ENCODE data around the gene STX17.

The STX17 gene

GRCh38 chr9:99907208-99907532 is 716 bp downstream of the STX17 start:
- DNase-seq (ENCODE audit: low read depth) = no peak

GRCh38 chr9:99911600-99911999 is 5.1 kb downstream of the STX17 start:
- no peak for DNase-seq (ENCODE audit: low read depth)

DNA sequence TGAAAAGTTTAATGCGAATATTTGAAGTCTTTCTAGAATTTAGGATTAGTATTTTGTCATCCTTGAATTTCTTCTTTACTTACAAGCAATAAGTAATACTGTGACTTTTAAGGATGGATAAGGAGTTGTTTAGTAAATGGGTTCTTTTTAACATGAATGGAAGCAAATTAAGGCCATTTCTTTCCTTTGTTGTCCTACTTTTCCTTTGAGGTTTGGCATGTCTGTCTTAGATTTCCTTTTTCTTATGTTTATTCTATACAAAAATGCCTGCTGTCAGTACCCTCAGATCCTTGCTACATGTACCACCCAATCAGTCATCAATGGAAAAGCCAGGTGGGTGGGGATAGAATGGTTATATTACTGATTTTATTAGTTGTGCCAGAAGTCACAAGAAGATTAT is 10.2 kb downstream of the STX17 start:
- no peak for DNase-seq (ENCODE audit: low read depth)

DNA sequence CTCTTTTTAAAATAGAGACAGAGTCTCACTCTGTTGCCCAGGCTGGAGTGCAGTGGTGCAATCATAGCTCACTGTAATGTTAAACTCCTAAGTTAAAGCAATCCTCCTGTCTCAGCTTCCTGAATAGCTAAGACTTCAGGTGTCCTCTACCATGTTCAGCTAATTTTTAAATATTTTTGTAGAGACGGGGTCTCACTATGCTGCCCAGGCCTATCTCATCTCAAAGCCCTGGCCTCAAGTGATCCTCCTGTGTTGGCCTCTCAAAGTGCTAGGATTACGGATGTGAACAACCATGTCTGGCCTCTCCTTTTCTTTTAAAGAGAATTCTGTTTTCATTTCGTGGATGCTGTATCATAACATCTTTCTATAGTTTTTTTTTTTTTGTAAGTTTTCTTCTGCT is 11.7 kb downstream of the STX17 start:
- DNase-seq (ENCODE audit: low read depth) = no peak

- no peak for DNase-seq (ENCODE audit: low read depth)
These were observed 13.5 kb downstream of the STX17 start for GRCh38 chr9:99919930-99920329.

- DNase-seq (ENCODE audit: low read depth) = no peak
These were observed 15.6 kb downstream of the STX17 start for GRCh38 chr9:99921875-99922710.

DNA sequence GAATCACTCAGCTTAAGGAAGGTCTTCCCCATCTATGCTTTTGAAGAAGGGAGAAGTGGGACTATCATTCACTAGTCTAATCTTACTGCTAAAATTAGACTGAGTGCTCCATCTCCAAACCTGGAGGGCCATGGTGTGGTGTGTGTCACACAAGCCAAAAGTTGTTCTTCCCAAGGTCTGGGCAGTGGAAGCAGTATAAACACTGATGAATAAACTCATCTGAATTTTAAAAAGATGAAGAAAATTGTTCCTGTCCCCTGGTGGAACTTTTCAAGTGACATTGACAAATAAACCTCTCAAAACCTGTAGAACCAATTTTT is 16.2 kb downstream of the STX17 start:
- no peak for DNase-seq (ENCODE audit: low read depth)

DNA sequence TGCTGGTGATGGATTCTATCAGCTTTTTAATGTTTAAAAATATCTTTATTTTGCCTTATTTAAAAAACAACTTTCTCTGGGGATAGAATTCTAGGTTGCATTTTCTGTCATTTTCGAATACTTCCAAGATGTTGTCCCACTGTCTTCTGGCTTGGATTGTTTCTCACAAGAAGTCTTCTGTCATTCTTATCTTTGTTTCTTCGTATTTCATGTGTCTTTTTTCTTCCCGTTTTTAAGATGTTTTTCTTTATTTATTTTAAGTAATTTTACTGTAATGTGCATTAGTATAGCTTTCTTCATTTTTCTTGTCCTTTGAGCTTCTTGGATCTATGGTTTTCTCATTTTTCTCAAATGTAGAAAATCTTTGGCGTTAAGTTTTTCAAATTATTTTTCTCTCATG is 19.1 kb downstream of the STX17 start:
- no peak for DNase-seq (ENCODE audit: low read depth)

DNA sequence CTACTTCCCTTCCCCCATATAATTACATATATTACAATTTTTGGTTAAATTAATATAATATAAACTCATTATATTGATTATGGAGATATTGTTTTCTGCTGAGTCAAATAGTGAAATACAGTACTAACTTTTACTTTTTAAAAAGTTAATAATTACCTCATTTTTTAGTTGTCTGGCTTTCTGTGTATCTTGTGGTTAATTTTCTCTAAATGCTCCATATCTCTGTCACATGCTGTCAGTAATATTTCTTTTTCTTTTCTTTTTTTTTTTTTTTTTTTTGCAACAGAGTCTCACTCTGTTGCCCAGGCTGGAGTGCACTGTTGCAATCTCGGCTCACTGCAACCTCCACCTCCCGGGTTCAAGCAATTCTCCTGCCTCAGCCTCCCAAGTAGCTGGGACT is 23.2 kb downstream of the STX17 start:
- DNase-seq (ENCODE audit: low read depth) = no peak

GRCh38 chr9:99931155-99931840 is 24.8 kb downstream of the STX17 start:
- DNase-seq (ENCODE audit: low read depth) = no peak

DNA sequence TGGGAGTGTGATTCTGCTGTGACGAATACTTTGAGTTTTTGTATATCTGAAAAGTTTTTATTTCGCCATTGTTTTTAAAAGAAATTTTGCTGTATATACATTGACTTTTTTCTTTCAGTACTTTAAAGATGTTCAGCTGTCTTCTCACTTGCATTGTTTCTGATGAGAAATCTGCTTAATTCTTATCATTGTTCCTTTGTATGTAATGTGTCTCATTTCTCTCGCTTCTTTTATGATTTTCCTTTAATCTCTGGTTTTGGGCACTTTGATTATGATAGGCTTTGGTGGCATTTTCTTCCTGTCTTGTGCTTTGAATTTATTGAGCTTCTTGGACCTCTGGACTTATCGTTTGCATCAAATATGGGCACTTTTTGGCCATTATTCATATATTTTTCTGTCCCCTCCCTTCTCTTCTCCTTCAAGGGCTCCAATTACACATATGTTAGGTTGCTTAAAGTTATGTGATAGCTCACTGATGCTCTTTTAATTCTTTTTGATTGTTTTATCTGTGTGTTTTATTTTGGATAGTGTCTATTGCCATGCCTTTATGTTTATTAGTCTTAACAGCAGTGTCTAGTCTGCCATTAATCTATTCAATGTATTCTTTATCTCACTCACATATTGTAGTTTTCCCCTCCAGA is 30.6 kb downstream of the STX17 start:
- no peak for DNase-seq (ENCODE audit: low read depth)

GRCh38 chr9:99947395-99947794 is 40.9 kb downstream of the STX17 start:
- no peak for DNase-seq (ENCODE audit: low read depth)

DNA sequence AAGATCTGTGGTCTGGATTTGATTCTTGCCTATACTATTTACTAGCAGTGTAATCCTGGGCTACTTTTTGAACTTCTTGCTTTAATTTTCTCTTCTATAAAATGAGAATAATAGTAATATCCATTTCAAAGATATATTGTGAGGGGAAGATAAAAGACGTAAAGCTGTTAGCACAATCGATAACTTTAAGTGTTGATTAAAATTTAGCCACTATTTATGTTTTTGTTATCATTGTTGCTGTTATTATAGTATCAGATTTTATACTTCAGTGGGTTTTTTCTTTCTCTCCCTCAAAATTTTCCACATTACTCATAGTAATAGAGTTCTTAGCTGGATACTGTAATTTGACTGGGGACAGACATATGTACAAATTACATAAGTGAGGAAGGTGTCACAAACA is 42.0 kb downstream of the STX17 start:
- DNase-seq (ENCODE audit: low read depth) = no peak

- no peak for DNase-seq (ENCODE audit: low read depth)
These were observed 42.4 kb downstream of the STX17 start for GRCh38 chr9:99948896-99949295.

- DNase-seq (ENCODE audit: low read depth) = no peak
These were observed 47.5 kb downstream of the STX17 start for GRCh38 chr9:99953861-99954507.

GRCh38 chr9:99954819-99955218 is 48.4 kb downstream of the STX17 start:
- no peak for DNase-seq (ENCODE audit: low read depth)

DNA sequence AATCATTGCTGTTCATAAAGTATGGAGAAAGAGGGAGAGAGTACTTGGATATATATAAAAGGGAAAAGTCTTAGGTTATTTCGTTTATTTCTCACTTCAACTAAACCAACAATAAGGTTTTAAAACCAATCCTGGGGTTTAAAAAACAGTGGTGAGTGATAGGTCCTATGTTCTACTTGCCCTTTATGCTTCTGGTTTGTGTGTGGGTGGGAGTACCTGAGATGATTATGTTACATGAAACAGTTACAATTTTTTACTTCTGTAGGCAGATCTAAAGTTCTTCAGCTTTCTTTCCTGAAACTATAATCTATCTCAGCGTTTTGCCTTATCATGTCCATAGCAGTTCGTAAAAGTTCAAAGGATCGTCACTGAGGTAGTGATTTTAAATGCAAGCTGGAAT is 49.2 kb downstream of the STX17 start:
- no peak for DNase-seq (ENCODE audit: low read depth)

- no peak for DNase-seq (ENCODE audit: low read depth)
These were observed 56.3 kb downstream of the STX17 start for GRCh38 chr9:99962680-99963261.

- DNase-seq (ENCODE audit: low read depth) = no peak
These were observed 57.9 kb downstream of the STX17 start for GRCh38 chr9:99964336-99964735.

GRCh38 chr9:99966001-99966400 is 59.5 kb downstream of the STX17 start:
- no peak for DNase-seq (ENCODE audit: low read depth)

DNA sequence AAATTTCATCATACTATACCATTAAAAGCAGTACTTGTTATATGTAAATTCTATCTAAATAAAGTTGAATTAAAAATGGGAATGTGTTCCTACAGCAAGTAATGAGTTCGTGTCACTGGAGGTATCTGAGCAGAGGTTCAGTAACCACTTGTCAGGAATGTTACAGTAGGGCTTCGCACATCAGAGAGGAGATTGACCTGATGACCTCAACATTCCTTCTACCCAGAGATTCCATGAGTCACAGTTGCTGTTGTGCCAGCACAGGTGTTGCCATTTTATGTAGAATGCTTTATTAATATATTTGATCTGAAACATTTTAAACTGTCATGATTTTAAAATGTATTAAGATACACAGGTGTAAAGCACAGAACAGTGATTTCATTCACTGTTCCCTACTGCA is 60.3 kb downstream of the STX17 start:
- no peak for DNase-seq (ENCODE audit: low read depth)

DNA sequence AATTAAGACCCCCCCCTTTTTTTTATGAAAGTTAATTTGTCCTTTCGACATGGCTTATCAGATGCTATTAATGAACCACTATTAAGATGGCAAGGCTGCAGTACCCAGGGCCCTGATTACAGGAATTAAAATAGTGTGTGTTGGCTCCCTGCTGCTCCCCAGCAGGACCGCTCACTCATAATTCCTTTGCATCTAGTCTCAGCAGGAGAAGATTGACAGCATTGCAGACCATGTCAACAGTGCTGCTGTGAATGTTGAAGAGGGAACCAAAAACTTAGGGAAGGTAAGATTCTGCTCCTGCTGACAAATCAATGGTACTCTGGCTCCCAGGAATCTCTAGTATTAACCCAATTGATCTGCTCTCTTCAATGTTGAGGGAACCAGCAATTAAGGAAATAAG is 61.0 kb downstream of the STX17 start:
- no peak for DNase-seq (ENCODE audit: low read depth)

GRCh38 chr9:99970481-99970880 is 64.0 kb downstream of the STX17 start:
- no peak for DNase-seq (ENCODE audit: low read depth)
